ENCODE measurements around the gene DPP4. TPM values are rescaled to one million over a fixed set of nuclear protein-coding genes. Genes with fewer than 3 reads are reported as not detected.
A peak's percentile ranks its signal among the peaks of the same experiment; 100 is the strongest.

DPP4 gene
- total and polyA plus RNA-seq, 2 of the 4 experiments (the other 2 are of a cell fraction): 13.2 to 19.0 TPM

DNA sequence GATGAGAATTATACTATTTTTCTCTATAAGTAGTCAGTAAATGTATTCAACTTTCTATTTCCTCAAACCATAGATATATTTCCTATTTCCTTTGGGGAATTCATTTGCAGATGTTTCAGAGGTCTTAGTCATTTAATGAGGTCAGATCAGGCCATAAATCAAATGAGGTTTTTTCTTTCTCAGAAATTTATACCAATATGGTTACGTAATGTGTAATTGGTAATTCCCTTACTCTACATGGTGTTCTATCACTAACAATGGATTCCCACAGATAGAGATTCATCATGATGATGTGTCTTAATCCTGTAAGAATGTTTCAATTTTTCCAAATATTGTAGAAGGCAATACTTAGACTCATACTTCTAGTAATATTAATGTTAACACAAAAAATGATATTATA lies 108.0 kb downstream of the DPP4 start:
- Histone ChIP-seq H3K4me1 (ENCODE audit: control insufficient read depth, insufficient read depth, low read length) (no peaks in the 10 kb centered on the region), H3K56ac (ENCODE audit: extremely low read depth, insufficient read depth, low read length) (no peak overlapping the region), H2BK120ac (ENCODE audit: low read depth, low read length) (no peak overlapping the region), H2BK15ac (ENCODE audit: low read depth, low read length) (no peak overlapping the region), H4K8ac (ENCODE audit: low read depth in 2 of 2, low read length in 2 of 2) (no peak overlapping the region), H4K5ac (ENCODE audit: low read depth, low read length) (no peak overlapping the region), H3K27me3 (ENCODE audit: control insufficient read depth, insufficient read depth, low read length) (no peaks in the 10 kb centered on the region), H4K20me1 (ENCODE audit: insufficient read depth, low read length) (no peaks in the 10 kb centered on the region), H3K23ac (ENCODE audit: low read depth, low read length) (no peak overlapping the region), H3K9me1 (ENCODE audit: insufficient read depth, low read length) (peaks cover 3% of the 10 kb centered on the region; the same call in 1 of the 2 replicates), H3K9ac (ENCODE audit: low read depth, low read length) (no peak overlapping the region), H2BK20ac (ENCODE audit: low read depth, low read length) (no peak overlapping the region), H3K4ac (ENCODE audit: low read depth, low read length) (no peak overlapping the region), H4K91ac (ENCODE audit: insufficient read depth, low read depth, low read length) (no peak overlapping the region), H3K36me3 (ENCODE audit: control insufficient read depth, insufficient read depth, low read length) (no peaks in the 10 kb centered on the region), H3K27ac (ENCODE audit: insufficient read depth, low read length) (no peak overlapping the region), H2AK9ac (replicated peaks; ENCODE audit: low read depth, low read length, poor library complexity) (no peak overlapping the region), H3K9me3 (ENCODE audit: control insufficient read depth, insufficient read depth, low read length) (no peaks in the 10 kb centered on the region), H3K4me2 (ENCODE audit: low read depth, low read length) (no peak overlapping the region), H2BK5ac (ENCODE audit: low read depth, low read length, poor library complexity, severe bottlenecking) (no peak overlapping the region), H2AK5ac (ENCODE audit: low read depth, low read length) (no peak overlapping the region), H3K4me3 (ENCODE audit: insufficient read depth, low read depth, low read length) (no peak overlapping the region), H3K79me1 (ENCODE audit: low read depth in 1 of 2, low read length in 2 of 2) (no peaks in the 10 kb centered on the region), H3K14ac (replicated peaks; ENCODE audit: low read depth, low read length) (no peak overlapping the region), H3K18ac (ENCODE audit: low read depth, low read length) (no peak overlapping the region), H2AFZ (replicated peaks; ENCODE audit: low read length, poor library complexity) (no peak overlapping the region)
- intact Hi-C loops (cut with micrococcal nuclease) (no loop called here), in situ Hi-C loops (cut with MboI; ENCODE audit: low sequenced_read_pairs) (no loop called here), dilution Hi-C loops (cut with HindIII; ENCODE audit: low sequenced_read_pairs, unreplicated experiment) (no loop called here)
- ChIA-PET POLR2A (ENCODE audit: unreplicated experiment) (no interaction called here), CTCF (no interaction called here)
- DNase-seq (peak; percentile 29), ATAC-seq (ENCODE audit: low read depth) (no peak)
- TF ChIP-seq FOS (IDR thresholded peaks at IDR 0.05; ENCODE audit: low read depth, low read length) (no peak), CTCF (conservative IDR thresholded peaks at IDR 0.05; ENCODE audit: low read depth, low read length) (no peak), CEBPB (IDR thresholded peaks at IDR 0.05; ENCODE audit: low read depth, low read length) (0 out of 2 replicates have a peak, but pooled peaks have one; percentile 32), RAD21 (IDR thresholded peaks at IDR 0.05; ENCODE audit: low read length) (no peak)
- WGBS, 2 experiments (ENCODE audit: extremely low coverage in 2 of 2, insufficient read length in 1 of 2): no CpG with 5 or more reads among the region's 1 CpG
- BruUV-seq (replicated peaks): no TSS peak
